ENCODE data around the gene TTC9B.

Gene TTC9B

DNA sequence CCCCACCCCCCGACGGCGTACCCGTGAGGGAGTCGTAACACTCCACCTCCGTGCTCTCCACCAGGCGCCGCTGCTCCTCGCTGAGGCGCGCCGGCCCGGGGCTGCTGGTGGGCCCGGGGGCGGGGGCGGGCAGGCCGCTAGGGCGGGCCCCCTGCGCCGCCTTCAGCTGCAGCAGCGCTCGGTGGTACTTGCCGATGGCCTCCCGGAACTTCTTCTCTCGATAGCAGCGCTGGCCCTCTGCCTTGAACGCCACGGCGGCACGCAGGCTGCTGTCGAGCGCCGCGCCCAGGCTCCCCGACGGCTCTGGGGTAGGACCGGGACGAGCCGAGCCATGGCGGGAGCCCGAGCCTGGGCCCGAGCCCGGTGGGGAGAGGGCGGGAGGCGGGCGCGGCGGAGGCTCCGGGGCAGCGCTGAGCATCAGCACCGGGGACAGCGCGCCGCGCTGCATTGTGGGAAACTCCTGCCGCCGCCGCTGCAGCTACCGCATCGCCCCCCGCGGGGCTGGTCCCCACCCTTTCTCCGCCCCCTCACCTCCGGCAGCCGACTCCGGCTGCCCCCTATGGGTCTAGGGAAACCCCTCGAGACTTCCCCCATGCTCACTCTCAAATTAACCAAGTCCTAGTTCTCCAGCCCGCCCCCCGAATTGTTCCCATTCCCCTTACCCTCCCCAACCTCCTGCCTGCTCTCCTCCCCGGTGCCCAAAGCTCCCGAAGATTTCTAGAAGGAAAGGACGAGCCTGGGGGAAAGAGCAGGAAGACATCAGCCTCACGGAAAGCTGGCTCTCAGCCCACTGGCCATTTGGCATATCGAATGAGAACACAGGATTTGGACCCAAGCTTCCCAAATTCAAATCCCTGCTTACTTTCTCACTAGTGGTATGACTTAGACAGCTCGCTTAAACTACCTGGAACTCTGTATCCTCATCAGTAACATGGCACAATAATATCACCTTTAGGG, at the start of gene TTC9B:
TSS of gene TTC9B (minus strand) at position 451 of the 957 bp plus-strand sequence. CDS start at position 448, 3 bp downstream.
- no peak for DNase-seq (ENCODE audit: low spot score)

DNA sequence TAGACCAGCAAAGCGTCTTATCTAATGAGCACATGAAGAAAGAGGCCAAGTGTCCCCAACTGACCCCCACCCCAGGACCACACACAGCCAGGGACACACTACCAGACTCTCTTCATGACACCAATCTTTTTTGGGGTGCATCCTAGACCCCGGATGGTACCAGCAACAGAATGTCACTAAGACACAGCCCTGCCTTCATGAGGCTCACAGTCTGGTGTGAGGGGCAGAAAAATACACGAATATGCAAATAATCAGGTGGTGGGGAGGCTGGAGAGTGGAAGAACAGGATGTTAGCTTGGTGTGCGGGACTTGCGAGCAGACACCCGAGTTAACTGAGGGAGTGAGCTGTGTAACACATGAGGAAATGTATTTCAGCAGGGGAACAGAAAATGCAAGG, 49.4 kb upstream of the TTC9B start:
- DNase-seq (ENCODE audit: low spot score): no peak

DNA sequence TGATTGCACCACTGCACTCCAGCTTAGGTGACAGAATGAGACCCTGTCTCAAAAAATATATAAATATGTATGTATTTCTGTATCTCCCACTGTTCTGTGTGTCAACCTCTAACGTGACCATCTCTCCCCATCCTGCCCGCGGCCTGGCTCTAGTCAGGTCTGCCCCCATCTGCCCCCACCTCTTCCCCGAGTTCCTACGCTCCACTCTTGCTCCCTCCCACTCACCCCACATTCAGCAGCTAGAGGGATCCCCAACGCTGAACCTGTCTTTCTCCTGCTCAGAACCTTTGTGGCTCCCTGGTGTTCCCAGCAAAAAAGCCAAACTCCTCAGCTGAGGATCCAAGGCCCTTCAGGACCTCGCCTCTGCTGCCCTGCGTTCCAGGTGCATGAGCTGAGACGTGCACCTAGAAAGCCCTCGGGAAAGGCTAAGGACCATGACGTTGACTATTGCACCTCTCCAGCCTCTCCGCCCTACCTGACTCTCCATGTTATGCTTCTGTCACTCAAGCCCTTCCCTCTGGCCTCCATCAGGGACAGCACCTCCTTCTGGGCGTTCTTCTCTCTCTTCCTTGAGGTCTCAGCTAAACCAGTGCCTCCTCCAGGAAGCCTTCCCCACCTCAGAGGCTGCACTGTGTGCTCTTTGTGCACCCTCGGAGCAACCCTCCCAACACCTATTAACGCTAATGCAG, 48.9 kb upstream of the TTC9B start:
- DNase-seq (ENCODE audit: low spot score): no peak

DNA sequence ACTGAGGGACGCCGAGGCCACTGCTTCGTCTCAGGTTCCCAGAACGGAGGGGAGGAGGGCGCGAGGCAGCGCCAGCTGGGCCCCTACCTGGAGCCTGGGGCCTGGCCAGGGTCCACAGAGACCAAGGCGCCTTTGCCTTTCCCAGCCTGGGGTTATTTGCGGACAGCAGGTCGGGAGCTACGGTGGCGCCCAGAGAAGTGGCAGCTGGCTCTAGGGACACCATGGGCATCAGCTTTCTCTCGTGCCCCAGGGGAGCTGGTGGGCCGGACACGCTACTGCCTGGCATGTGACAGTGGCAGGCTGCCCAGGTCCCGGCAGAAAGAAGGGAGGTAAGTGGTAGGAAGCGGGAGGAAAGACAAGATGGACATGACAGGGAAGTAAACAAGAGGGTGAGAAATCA, 47.9 kb upstream of the TTC9B start:
- no peak for DNase-seq (ENCODE audit: low spot score)

DNA sequence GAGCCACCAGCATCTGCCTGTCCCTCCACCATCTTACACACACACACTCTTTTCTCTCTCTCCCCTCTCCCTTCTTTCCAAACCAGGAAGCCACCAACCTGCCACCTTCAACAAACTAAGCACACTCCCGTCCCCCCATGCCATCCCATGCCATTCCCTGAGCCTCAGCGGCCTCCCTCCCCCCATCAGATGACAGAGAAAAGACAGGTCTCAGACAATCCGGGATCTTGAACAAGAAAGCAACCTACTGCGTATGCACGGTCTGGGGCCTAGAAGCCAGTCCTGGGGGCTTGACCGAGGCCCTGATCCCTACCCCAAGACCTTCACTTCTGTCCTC, 47.5 kb upstream of the TTC9B start:
- DNase-seq (ENCODE audit: low spot score): no peak

DNA sequence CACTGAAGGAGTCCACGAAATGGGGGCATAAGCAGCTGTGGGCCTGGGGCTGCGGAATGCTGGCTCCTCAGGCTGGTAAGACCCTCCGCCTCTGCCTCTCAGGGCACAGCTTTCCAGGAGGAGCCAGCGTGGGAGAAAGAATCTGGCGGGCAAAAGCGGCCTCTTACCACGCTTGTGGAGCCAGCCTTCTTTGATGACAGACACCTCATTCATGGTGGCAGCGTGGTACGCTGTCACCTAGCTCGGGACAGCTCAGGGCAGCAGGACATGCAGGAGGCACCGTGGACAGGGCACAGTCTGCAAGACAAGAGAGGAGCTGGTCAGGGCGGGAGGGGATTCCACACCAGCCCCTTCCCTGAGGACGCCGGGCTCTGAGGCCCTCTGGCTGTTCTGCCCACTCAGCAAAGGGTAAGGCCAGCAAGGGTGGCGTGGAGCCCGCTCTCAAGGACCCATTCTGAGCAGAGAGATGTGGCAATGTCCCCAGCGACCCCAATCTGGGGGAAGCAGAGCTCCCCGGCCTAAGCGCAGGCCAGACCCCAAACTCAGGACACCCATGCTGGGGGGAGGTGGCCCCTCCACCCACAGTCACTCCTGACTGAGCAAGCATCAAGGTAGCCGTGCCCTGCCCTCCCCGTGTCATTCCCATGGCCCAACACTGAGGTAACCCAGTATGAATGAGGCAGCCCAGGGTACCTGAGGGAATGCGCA, 47.0 kb upstream of the TTC9B start:
- no peak for DNase-seq (ENCODE audit: low spot score)

DNA sequence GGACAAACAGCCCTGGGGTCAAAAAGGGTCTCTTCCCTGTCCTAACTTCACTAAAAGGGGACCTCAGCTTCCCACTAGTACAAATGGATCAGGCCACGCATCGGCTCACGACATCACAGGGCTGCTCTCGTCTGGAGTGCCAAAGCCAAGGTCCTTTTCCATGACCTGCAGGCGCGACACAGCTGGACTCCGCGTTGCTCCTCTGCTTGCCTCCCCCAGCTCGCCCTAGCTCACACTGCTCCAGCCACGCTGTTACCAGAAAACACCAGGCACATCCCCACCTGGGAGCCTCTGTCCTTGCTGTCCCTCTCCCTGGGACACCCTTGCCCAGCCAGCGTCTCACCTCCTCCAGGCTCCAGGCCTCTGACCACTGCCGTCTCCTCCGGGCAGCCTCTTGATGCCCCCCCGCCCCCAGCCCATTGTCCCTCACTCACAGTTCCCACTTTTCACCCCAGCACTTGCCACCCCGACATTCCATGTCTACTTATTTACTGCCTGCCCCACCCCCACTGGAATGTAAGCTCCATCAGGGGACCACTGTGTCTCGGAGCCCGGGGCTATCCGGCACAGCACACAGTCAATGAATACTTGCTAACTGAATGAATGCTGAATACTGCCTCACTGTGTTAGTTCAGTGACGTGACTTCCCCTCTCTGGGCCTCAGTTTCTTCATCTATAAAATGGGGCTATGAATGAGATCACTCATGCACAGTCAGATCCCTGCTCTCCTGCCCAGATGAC, 46.3 kb upstream of the TTC9B start:
- no peak for DNase-seq (ENCODE audit: low spot score)

DNA sequence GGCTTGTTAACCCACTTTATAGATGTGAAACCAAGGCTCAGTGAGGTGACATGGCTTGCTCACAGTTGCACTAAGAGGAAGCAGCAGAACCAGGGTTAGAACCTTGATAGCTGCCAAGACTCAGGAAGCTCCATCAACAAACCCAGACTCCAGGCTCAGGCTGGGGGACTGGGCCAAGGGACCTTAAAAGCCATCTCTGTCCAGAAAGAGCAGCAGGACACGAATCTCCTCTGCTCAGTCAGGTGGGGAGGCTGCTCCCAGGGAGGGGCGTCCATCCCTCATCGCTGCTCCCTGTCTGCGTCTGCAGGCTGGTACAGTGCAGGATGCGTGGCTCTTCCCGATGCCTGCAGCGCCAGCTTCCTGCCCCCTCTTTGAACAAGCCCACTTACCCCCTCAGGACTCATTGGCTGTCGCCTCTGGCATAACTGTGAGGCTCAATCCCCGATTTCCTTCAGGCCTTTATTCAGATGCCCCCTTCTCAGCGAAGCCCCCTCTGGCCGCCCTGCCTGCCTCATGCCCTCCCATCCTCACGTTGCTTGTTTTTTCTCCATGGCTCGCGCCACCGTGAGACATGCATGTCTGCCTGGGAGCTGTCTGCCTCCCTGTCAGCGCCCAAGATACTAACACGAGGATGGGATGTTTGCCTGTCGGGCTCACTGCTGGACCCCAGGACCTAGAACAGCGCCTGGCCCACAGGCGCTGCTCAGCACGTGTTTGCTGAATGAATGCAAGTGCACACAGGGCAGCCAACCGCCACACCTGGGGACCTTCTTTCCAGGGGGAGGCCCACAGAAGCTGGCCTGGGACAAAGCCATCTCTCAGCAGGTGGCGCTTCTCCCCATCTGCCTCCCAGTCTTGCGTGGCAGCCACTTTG, 45.5 kb upstream of the TTC9B start:
- DNase-seq (ENCODE audit: low spot score): no peak

DNA sequence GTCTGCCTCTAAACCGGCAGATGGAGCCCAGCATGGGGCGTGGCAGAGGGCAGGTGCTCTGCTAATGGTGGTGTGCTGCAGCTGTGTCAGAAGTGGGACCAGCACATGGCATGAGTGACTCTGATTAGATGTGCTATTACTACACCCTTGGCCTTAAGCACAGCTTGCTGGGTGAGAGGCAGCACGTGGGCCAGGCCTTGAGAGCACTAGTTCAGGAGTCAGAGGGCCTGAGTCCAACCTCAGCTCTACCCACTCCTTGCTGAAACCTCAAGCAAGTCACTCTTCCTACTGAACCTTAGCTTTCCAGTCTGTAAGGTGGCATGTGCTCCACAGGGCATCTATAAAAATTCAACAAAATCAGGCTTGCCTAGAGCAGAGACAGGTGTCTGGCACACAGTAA, 44.2 kb upstream of the TTC9B start:
- no peak for DNase-seq (ENCODE audit: low spot score)

DNA sequence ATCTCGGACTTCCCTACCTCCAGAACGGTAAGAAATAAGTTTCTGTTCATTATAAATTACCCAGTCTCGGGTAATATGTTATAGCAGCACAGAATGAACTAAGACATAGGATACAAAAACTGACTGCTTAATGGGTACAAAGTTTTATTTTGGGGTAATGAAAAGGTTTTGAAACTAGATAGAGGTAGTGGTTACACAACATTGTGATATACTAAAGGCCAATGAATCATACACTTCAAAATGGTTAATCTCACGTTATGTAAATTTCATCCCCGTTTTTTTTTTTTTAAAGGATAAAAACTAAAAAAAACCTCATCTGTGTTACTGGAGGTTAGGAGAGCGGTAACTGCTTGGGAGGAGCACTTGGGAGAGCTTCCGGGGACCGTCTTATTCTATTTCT, 43.4 kb upstream of the TTC9B start:
- no peak for DNase-seq (ENCODE audit: low spot score)

DNA sequence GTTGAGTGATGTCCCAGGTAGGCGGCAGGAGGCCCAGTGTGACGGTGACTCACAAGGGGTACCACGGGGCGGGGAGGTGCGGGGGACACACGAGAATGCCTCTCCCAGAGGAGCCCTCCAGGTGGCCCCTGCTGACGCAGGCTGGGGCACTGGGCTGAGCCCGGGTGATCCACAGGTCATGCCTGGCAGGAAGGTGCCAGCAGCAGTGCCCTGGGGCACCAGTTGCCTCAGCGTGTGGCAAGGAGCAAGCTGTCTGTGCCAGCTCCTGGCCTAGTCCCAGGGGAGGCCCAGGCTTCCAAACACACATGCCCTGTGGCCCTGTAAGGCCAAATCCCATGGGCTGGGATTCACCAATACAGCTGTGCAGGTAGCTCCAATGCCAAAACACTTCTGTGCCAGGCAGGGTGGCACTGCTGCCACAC, 38.9 kb upstream of the TTC9B start:
- no peak for DNase-seq (ENCODE audit: low spot score)

DNA sequence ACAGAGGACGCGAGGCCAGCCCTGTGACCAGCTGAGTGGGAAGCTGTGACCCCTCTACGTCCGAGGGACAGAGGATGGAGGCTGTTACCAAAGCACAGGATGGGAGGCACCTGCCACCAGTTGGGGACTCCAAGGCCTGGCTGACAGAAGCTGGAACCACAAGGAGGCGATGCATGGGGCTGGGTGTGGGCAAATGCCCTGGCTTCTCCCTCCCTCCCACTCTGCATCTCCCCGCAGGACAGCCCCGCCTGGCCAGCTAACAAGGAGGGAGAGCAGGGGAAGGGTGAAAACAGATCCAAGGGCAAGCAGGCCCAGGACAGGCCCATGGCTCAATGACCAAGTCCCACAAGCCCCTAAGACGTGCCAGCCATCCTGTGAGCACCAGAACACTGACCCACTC, 38.3 kb upstream of the TTC9B start:
- DNase-seq (ENCODE audit: low spot score): no peak

DNA sequence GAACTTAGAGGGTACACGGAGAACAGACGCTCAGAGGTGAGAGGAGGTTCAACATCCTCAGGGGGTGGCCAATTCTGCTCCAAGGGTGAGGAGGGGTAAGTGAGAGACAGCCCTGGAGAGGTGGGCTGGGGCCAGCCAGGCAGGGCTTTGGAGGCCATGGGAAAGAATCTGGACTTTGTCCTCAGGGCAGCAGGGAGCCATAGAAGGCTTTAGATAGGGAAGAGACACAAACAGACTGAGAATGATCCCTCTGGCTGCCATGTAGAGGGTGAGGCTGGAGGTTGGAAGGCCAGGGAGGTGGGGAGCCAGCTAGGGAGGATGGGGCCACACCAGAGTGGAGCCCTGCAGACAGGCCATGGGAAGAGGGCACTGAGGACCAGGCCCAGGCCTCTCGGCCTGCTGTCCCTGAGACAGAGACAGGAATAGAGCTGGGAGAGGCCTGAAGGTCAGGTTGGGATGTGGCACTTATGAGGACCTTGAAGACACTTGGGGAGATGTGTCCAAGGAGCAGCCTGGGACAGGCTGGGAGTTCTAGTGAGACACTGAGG, 37.5 kb upstream of the TTC9B start:
- no peak for DNase-seq (ENCODE audit: low spot score)

DNA sequence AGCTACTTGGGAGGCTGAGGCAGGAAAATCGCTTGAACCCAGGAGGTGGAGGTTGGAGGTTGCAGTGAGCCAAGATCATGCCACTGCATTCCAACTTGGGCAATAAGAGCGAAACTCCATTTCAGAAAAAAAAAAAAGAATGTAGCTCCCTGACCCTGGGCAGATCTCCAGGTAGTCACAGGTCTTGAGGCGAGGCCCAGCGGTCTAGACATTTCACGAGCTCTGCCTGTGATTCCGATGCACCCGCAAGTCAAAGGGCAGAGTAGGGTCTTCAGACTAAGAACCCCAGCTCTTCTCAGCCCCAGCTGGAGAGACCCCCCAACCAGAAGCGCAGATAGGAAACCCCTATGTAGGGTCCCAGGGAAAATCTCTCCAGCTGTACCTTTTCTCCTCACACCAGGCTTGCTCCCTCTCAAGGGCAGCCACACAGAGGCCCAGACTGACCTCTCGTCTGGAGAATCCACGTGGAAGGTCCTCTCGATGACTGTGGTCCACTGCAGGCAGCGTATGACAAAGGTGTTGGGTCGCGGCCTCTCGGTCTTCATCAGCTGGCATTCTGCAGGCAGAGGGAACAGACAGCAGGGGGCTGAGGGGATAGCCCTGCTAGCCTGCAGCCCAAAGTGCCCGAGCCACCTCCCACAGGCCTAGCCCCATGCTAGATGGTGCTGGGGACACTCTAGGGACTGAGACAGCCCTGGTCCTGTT, 36.7 kb upstream of the TTC9B start:
- DNase-seq (ENCODE audit: low spot score): no peak

DNA sequence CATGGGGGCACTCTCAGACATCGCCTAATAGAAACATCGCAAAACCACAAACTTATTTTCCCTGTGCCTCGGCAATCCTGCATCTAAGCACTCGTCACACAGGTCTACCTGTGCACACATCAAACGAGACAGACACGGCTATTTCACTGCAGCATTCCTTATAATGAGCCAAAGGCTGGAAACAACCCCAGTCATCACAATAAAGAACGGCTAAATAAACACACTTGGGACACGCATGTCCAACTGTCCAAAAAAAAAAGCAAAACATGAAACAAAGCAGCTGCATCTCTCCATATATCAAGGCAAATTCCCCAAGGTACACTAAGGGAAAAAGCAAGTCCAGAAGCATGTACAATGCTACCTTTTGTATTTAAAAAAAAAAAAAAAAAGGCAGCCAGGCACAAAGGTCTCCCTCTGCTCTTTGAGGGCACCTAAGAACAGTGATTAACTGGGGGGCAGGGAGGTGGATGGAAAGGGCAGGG, 35.5 kb upstream of the TTC9B start:
- DNase-seq (ENCODE audit: low spot score): no peak

DNA sequence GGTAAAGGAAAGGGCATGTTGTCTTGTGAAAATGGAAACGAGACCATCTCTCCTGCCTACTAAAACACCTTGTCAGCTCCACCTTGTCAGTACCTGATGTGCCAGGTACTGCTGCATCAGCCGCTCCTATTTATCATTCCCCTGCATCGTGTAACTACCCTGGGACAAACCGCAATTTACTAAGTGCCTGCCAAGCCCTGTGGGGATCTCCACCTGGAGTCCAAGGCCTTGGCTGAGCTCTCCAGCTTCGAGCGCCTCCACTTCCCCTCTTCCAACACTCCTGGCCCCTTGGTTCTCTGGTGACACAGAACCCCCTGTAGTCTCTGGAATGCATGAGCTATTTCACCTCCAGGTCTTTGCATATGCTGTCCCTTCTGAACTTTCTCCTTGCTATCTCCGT, 34.2 kb upstream of the TTC9B start:
- no peak for DNase-seq (ENCODE audit: low spot score)

DNA sequence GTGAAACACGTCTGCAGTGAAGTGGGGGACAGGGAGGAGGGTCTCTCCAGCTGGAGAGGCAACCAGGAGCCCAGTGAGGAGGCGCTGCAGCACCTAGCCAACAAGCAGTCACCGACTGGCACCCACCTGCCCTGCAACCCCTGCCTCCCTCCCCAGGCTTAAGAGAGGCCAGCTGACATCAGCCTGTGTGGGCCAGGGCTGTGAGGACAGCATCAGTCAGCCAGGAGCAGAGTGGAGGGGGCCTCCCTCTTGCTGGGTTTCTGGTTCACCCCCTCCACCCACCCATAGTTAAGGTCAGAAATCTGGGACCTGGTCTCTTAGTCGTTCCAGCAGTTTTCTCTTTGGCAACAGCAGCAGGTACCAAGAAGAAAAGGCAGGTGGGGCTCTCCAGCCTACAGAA, 33.8 kb upstream of the TTC9B start:
- no peak for DNase-seq (ENCODE audit: low spot score)

DNA sequence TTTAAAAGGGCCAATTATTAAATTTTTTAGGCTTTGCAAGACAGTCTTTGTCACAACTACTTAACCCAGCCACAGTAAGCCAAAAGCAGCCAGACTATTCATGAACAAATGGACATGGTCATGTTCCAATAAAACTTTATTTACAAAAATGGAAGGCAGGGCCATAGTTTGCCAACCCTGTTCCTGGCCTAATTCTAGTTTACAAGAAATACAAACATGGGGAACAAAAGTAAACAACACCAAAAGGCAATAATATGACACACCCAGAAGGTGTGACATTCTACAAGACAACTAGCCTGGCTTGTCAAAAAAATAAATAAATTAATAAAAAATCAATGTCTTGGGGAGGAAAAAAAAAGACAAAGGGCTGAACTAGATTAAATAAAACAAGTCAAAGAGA, 33.1 kb upstream of the TTC9B start:
- no peak for DNase-seq (ENCODE audit: low spot score)

DNA sequence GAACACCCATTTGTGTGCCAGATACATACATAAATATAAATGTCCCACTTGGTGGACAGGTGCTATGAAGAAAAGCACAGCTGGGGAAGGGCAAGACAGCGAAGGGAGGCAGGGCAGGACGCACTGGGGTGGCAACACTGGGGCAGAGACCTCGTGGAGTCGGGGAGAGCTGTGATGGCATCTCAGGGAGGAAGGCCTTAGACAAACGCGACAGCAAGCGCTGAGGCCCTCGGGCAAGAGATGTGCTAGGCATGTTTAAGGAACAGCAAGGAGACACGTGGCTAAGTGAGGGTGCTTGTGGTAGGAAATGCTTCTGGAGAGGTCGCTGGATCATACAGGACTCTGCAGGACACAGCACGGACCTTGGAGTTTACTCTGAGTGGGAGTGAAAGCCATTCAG, 31.6 kb upstream of the TTC9B start:
- DNase-seq (ENCODE audit: low spot score): no peak

DNA sequence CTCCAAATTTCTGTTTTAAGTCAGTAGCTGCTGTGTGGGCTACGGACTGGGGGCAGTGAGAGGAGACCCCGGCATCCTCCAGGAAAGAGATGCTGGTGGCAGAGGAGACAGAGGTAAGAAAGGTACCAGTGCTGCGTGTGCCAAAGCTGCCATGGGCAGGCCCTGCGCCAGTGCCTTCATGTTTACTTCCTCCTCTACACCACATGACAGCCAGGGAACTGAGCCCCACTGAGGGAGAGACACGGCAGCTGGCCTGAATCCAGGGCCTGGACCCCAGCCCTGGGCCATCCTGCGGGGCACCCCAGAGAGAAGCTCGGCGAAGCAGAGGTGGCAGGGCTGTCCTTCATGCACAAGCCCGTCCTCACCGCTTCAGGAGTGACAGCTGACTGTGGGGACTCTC, 31.0 kb upstream of the TTC9B start:
- no peak for DNase-seq (ENCODE audit: low spot score)

All from pons (tissue), 1 donor.